GM19452 (cell line): ENCODE data around the gene HES5.
"Not testable (repeated sequence)": the region's sequence is repeated elsewhere in the genome, so short reads cannot be mapped to it uniquely, and the experiment has no call there.

Experiments
- ATAC-seq: cut with Tn5 transposase; IDR thresholded peaks from one replicate; pipeline ENCODE4 v1.9.1; 2021; ENCODE audit not compliant: unreplicated experiment

Gene HES5

GRCh38 chr1:2529784-2530512 is at the start of gene HES5:
TSS of gene HES5 (minus strand) at chr1:2530263. CDS start at chr1:2530164, 99 bp downstream.
- no peak for ATAC-seq

GRCh38 chr1:2578758-2579118 is 48.7 kb upstream of the HES5 start:
- ATAC-seq: no peak

GRCh38 chr1:2577565-2578075 is 47.6 kb upstream of the HES5 start:
- ATAC-seq: peak; percentile 36

- no peak for ATAC-seq
Observed at GRCh38 chr1:2575801-2576663, 46.0 kb upstream of the HES5 start.

GRCh38 chr1:2574350-2574749 is 44.3 kb upstream of the HES5 start:
- ATAC-seq: no peak

- ATAC-seq: no peak
Observed at GRCh38 chr1:2573250-2573920, 43.3 kb upstream of the HES5 start.

- no peak for ATAC-seq
Observed at GRCh38 chr1:2571348-2571747, 41.3 kb upstream of the HES5 start.

- no peak for ATAC-seq
Observed at GRCh38 chr1:2570332-2570731, 40.3 kb upstream of the HES5 start.

- ATAC-seq: not testable (repeated sequence)
Observed at GRCh38 chr1:2569703-2570102, 39.6 kb upstream of the HES5 start.

GRCh38 chr1:2569060-2569459 is 39.0 kb upstream of the HES5 start:
- no peak for ATAC-seq

- ATAC-seq: not testable (repeated sequence)
Observed at GRCh38 chr1:2568187-2568816, 38.2 kb upstream of the HES5 start.

- ATAC-seq: no peak
Observed at GRCh38 chr1:2567083-2567679, 37.1 kb upstream of the HES5 start.

- ATAC-seq: no peak
Observed at GRCh38 chr1:2566101-2567045, 36.3 kb upstream of the HES5 start.

GRCh38 chr1:2564815-2565374 is 34.8 kb upstream of the HES5 start:
- ATAC-seq: no peak

- ATAC-seq: no peak
Observed at GRCh38 chr1:2564006-2564814, 34.1 kb upstream of the HES5 start.

GRCh38 chr1:2563205-2563604 is 33.1 kb upstream of the HES5 start:
- ATAC-seq: no peak

- ATAC-seq: no peak
Observed at GRCh38 chr1:2561898-2562895, 32.1 kb upstream of the HES5 start.
